Heart right ventricle (tissue), 16 donors: Measurements from ENCODE around the gene CHRNB4. TPM values are rescaled to one million over a fixed set of nuclear protein-coding genes. Genes with fewer than 3 reads are reported as not detected.

Experiments used
- ATAC-seq, 8 donors: fragments of 200-7000 bp; cut with Tn5 transposase; one replicate each; pipeline ENCODE4 v1.9.1; 2020; ENCODE audit warnings: mild to moderate bottlenecking in 8 of 8, moderate library complexity in 8 of 8, moderate number of reproducible peaks in 1 of 8
- DNase-seq, 2 donors: peaks; one replicate each; pipeline ENCODE4 v3.0.0-alpha.2; 2020
- H3K27ac ChIP-seq, 10 donors: fragments of 200-600 bp; sonication (generic) in 2 of 10; one replicate each; pipeline versions ENCODE4 v1.5.0 to v1.8.0; 2020 to 2022; ENCODE audit warnings: mild to moderate bottlenecking in 3 of 10
- H3K27me3 ChIP-seq, 7 donors: fragments of 200-600 bp; one replicate each; pipeline ENCODE4 v1.8.0; 2021 to 2022; ENCODE audit warnings: mild to moderate bottlenecking in 2 of 7
- H3K36me3 ChIP-seq, 9 donors: fragments of 200-600 bp; sonication (generic) in 1 of 9; one replicate each; pipeline versions ENCODE4 v1.5.0 to v1.8.0; 2020 to 2022; ENCODE audit warnings: mild to moderate bottlenecking in 2 of 9
- H3K4me1 ChIP-seq, 9 donors: fragments of 200-600 bp; sonication (generic) in 1 of 9; one replicate each; pipeline versions ENCODE4 v1.5.0 to v1.8.0; 2020 to 2022; ENCODE audit warnings: mild to moderate bottlenecking in 4 of 9
- H3K4me3 ChIP-seq, 10 donors: fragments of 200-600 bp; sonication (generic) in 2 of 10; one replicate each; pipeline versions ENCODE4 v1.5.0 to v1.8.0; 2020 to 2022; ENCODE audit warnings: mild to moderate bottlenecking in 7 of 10, moderate library complexity in 2 of 10
- H3K9me3 ChIP-seq, 11 donors: fragments of 200-600 bp in 10 of 11; sonication (generic) in 2 of 11; one replicate each; pipeline versions ENCODE4 v1.5.0 to v1.8.0; 2013 to 2022; ENCODE audit warnings: mild to moderate bottlenecking in 2 of 11, control low read depth in 1 of 11, moderate library complexity in 1 of 11
- CTCF ChIP-seq, 9 donors: fragments of 200-600 bp; sonication (generic) in 2 of 9; IDR thresholded peaks; one replicate each; pipeline versions ENCODE4 v1.5.0 to v1.8.0; 2021 to 2022; ENCODE audit warnings: antibody characterized with exemption in 9 of 9, mild to moderate bottlenecking in 5 of 9, moderate library complexity in 1 of 9
- WGBS, 2 donors: extraction: QIAGEN DNeasy Blood & Tissue Kit; methylation state at CpG; one replicate each; pipeline ENCODE4 v1.1.7; 2013; ENCODE audit warnings: inconsistent platforms in 1 of 2; 5-methylcytosine and 5-hydroxymethylcytosine counted together
- intact Hi-C, 10 donors: fragments of 100-400 bp; cut with DNase I; formaldehyde crosslinking; loops; one replicate each; pipeline versions ENCODE4 v1.11.1 to v1.14.2; 2022
- polyA plus RNA-seq, 2 donors: library from polyadenylated mRNA; stranded (reverse); fragments of 200-250 nt; gene quantifications; one replicate each; pipeline ENCODE4 v1.2.3, GENCODE V29; 2013
- total RNA-seq, 10 donors: library from RNA; stranded (reverse); fragmentation: NEBNext Ultra II Directional in 3 of 10; extraction: Animal tissue kit (Norgen Biotek cat#: 25700) in 3 of 10; gene quantifications; one replicate each; pipeline versions ENCODE4 v1.2.1 to v1.2.4, GENCODE V29; 2021 to 2023
- donor health status: Arrhythmogenic right ventricular cardiomyopathy.
- donor health status: ischemic (EF 13 %, LVEDD 7.1; RV severe dilation, severe dysfunction).
- donor health status: healthy with polysubstance abuse.
- donor health status: DM: no; HTN: yes; CAD: no.
- donor health status: DM: no; HTN: no; CAD: no.
- donor health status: ischemic (EF 25% LVEDD 6.9; RV normal size, moderate dysfunction).
- donor health status: ischemic (EF 25% LVEDD 5.7; RV mildly dilated, moderate dysfunction).
- donor health status: healthy.
- donor health status: DM: yes; HTN: yes; CAD: no.
- donor health status: Ischemic cardiomyopathy.
- donor health status: ischemic (EF 35%, LVEDD 5.7; RV mildly dilated, moderate dysfunction).
- donor health status: nonischemic (EF 11% LVEDD 7.7; RV severe dilation, severe dysfunction).
- donor health status: DM: yes; HTN: yes; CAD: no.
- donor health status: PGD.
- donor health status: ischemic (EF 29% LVEDD 5.4; RV normal size, mild dysfunction).
- donor health status: nonischemic (EF 23%, LVEDD 6.1; RV moderate dilation, normal function).

Gene CHRNB4
- total and polyA plus RNA-seq, 12 donors = 0.01 to 0.13 (median 0.11) TPM; not detected in 9

DNA sequence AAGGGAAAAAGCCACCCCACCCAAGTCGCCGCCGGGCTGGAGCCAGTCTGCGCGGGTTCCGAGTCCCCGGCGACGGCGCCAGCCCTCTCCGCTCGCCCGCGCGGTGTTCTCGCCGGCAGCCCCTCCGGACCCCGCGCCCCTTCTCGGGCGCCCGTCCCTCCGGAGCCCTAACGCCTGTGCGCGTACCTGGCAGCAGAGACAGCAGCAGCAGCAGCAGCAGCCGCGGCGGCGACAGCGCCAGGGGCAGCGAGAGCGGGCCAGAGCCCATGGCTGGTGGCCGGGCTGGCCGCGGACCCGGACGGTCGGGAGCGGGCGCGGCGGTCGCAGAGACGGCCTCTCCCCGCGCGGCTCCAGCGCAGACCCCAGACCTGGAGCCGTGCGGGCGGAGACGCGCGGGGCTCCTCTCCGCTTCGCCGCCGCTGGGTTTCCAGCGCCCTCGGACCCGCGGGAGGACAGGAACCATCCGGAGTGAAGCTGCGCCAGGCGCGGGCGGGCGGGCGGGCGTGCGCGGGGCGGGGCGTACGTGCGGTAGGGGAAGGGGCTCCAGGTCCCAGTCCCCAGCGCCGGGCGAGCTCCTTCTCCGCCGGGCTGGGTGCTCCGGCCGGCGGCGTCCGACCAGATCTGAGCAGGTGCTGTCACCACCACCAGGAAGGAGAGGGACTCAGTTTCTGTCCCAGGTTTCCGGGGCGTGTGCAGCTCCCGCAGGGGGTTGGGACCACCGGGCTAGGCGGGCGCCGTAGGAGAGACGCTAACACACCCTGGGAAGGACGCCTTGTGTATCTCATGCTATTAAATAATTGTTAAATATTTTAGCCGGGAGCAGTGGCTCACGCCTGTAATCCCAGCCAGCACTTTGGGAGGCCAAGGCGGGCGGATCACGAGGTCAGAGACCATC, 20.2 kb downstream of the CHRNB4 start, which contains the start of gene CHRNA3:
TSS of gene CHRNA3 (minus strand) at position 470 of the 895 bp plus-strand sequence. CDS start at position 268, 202 bp downstream.
- Histone ChIP-seq H3K36me3 (no peaks in the 10 kb centered on the region), H3K4me3 (peak within 1 kb of the TSS in 9 of 10 donors; percentile 28 to 49 (median 43)), H3K9me3 (no peaks in the 10 kb centered on the region), H3K4me1 (peaks cover 3 to 25% (median 18%) of the 10 kb centered on the region in 9 donors), H3K27me3 (peaks cover 14 to 61% (median 56%) of the 10 kb centered on the region in 7 donors), H3K27ac (no peak within 1 kb of the TSS)
- ATAC-seq = no peak
- no peak for DNase-seq
- intact Hi-C loops = no loop called here
- no peak for TF ChIP-seq CTCF (IDR thresholded peaks at IDR 0.05)
- 2 to 3% methylated on average over 78 to 99 of the region's 102 CpGs for WGBS, 2 donors

DNA sequence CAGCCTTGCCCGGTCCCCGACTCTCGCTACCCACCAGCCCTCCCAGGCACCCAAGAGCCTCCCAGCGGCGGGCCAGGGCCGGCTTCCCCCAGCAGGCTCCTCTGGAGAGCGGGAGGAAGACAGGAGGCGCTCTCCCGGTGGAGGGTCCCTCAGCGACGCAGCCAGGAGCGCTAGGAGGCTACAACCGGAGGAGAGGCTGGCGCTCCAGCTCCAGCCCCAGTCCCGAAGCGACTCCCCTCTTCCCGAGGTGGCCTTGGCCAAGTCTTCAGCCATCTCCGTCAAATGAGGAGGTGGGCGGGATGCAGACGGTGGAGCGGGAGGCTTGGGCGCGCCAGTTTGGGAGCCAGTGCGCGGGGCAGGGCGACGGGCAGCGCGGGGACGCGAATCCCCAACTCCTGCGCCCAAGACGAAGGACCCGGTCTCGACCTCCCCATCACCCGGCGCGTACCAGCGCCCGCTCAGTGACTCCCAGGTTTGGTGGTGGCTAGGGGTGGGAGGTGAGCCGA, 20.9 kb downstream of the CHRNB4 start:
- TF ChIP-seq CTCF (IDR thresholded peaks at IDR 0.05) = peak in 6 of 9 donors; percentile 18 to 51 (median 32)
- Histone ChIP-seq H3K36me3 (no peaks in the 10 kb centered on the region), H3K27me3 (peaks cover 14 to 61% (median 55%) of the 10 kb centered on the region in 7 donors), H3K4me3 (peak overlapping the region in 9 of 10 donors; percentile 28 to 49 (median 43)), H3K4me1 (peaks cover 3 to 25% (median 18%) of the 10 kb centered on the region in 9 donors), H3K27ac (no peak overlapping the region), H3K9me3 (no peaks in the 10 kb centered on the region)
- 1 to 2% methylated on average over 40 to 41 of the region's 41 CpGs for WGBS, 2 donors
- DNase-seq (no peak), ATAC-seq (peak in 5 of 8 donors; percentile 22 to 35 (median 29))
- intact Hi-C loops = no loop called here

DNA sequence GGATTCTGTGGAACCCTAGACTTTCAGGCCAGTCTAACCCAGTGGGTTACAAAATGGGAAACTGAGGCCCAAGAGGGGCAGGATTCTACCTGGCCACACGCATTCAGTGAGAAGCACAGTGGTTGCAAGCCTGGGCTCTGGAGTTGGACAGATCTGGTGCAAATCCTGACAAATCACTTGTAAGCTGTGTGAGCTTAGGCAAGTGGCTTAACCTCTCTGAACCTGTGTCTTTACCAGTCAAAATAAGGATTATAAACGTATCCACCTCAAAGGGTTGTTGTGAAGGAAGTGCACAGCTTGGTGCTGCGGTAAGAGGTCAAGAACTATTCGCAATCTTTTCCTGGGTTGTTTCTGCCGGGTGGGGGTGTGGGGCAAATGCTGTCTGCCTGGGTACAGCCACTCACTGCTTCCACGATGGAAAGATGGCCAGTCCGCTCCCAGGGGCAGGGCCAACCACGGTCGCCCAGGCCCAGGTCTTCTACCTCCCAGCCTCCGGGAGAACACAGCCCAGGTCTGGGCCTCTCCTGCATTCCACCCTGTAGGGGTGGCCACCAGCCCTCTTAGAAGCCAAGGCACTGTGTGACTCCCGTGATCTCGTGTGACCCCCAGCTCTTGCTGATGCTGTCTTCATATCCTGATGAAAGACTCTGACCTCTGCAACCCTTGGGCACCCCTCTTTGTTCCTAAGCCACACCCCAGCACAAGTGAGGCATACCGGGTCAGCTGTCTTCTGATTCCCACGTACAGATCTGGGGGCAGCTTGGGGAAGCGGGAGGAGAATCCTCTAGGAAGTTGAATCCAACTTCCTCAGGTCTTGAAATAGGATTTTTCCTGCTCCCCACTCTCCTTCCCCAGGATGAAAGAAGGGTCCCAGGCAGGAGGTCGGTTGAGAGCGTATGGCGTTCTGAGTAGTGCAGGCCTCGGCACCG, 21.7 kb downstream of the CHRNB4 start:
- DNase-seq (no peak), ATAC-seq (peak in 1 of 8 donors; percentile 51)
- WGBS, 2 donors = 36 to 45% methylated on average over 20 of the region's 20 CpGs
- Histone ChIP-seq H3K27ac (no peak overlapping the region), H3K4me1 (peaks cover 3 to 25% (median 18%) of the 10 kb centered on the region in 9 donors), H3K36me3 (no peaks in the 10 kb centered on the region), H3K9me3 (no peaks in the 10 kb centered on the region), H3K4me3 (peak overlapping the region in 3 of 10 donors; percentile 43 to 49 (median 47)), H3K27me3 (peaks cover 14 to 56% (median 50%) of the 10 kb centered on the region in 7 donors)
- intact Hi-C loops = loop anchor here in 6 of 10 donors (2.0 to 5.0 kb wide), 4 partner anchors 88 to 133 kb away; no protein-coding TSS in a partner anchor
- TF ChIP-seq CTCF (IDR thresholded peaks at IDR 0.05) = no peak
